ENCODE measurements around the gene PRKAA1.

PRKAA1 gene

DNA sequence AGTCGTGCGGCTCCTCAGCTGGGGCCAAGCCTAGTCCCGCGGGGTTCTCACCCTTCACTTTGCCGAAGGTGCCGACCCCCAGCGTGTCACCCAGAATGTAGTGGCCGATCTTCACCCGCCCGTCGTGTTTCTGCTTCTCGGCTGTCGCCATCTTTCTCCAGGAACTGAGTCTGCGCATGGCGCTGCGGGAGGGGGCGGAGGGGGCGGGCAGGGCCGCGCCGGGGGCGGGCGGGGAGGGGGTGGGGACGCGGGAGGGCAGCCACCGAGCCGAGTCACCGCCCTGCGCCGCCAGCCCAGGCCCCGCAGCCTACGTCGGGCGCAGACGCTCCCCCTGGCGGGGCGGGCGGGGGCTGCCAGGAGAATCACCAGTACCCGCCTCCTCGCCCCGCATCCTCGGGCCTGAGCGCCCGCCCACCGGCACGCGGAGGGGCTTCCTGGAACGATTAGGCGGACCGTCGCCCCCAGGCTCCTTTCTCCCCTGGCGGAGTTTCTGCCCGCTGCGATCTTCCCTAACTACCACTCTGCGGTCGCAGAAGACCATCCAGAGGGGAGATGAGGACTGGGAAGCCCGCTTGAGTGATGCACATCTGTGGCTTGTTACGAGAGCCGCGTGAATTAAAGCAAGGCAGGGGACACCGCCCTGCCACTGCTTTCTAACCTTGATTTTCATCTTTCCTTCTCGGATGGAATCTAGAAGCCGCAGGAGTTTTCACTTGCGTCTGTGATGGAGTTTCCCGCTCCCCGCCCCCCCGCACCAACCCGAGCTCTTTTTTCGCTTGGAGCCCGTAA is at the start of gene PRKAA1:
Gene PRKAA1, minus strand, starts transcription at position 363 of the 789 bp plus-strand sequence. Its CDS starts 185 bp downstream, at position 178.
- peak; percentile 95 for DNase-seq

- DNase-seq = no peak
Observed at GRCh38 chr5:40847525-40847924, 49.4 kb upstream of the PRKAA1 start.

- no peak for DNase-seq
Observed at GRCh38 chr5:40846371-40846770, 48.2 kb upstream of the PRKAA1 start.

- no peak for DNase-seq
Observed at GRCh38 chr5:40844565-40844964, 46.4 kb upstream of the PRKAA1 start.

- DNase-seq = no peak
Observed at GRCh38 chr5:40842351-40842750, 44.2 kb upstream of the PRKAA1 start.

GRCh38 chr5:40841068-40841805 is 43.1 kb upstream of the PRKAA1 start, which contains the start of gene CARD6:
Gene CARD6 (plus strand): TSS chr5:40841367. CDS start chr5:40841383, 16 bp downstream.
- no peak for DNase-seq

DNA sequence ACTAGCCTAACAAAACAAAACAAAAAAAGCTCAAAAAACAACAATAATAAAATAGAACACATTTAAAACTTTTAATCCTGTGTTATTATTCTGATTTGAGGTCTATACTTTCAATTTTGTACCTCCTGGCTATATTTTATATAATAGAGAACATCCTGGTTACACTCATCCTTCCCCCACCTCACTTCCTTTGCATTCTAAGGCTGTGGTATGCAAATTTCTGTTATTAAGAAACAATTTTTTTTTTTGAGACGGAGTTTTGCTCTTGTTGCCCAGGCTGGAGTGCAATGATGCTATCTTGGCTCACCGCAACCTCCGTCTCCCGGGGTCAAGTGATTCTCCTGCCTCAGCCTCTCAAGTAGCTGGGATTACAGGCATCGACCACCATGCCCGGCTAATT is 39.9 kb upstream of the PRKAA1 start:
- no peak for DNase-seq

DNA sequence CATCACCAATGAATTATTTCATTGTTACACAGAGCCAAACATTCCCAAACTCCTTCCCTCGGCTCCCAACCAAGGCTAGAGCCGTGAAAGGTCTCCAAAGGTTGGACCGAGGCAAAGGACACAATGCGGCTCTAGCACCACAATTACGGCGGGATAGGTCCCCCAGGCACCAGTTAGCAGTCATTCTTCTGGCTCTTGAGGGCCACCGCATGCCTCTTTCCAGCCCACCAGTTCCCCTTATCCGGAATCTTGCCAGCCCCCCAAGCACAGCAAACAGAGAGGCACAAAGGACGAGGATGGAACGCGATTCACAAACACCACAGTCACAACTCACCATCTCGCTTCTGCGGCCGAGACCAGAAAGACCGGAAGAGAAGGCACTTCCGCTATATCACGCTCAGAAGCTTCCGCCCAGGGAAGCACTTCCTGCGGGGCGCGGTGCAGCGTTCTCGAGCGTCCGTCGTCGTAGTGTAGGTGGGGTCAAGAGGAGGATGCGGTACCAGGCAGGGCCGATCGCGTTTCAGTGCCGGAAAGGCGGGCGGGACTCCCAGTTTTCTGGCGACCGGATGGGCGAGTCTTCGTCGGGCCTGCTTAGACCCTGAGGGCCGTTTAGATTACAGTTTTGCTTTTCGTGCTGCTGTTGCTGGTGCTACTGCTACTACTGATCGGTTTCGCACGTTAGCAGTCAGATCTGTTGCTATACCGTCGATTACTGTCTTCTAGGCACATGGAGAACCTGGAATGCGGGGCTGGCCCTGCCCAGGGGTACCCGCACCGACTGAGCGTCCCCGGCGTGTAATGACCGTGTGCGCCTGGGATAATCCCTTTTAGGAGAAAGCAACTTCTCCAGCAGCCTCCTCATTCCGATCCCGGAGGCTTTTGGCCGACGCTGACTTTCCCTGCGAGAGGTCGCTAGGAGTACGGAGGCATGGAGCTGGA is 36.9 kb upstream of the PRKAA1 start, which contains the start of gene RPL37:
Gene RPL37, minus strand, starts transcription at position 374 of the 939 bp plus-strand sequence. Its CDS starts 37 bp downstream, at position 337.
- DNase-seq = peak; percentile 97

GRCh38 chr5:40834391-40834848 is 36.2 kb upstream of the PRKAA1 start:
- DNase-seq = peak; percentile 36

- DNase-seq = no peak
Observed at GRCh38 chr5:40833712-40834229, 35.6 kb upstream of the PRKAA1 start.

- DNase-seq = no peak
Observed at GRCh38 chr5:40832345-40832744, 34.2 kb upstream of the PRKAA1 start.

DNA sequence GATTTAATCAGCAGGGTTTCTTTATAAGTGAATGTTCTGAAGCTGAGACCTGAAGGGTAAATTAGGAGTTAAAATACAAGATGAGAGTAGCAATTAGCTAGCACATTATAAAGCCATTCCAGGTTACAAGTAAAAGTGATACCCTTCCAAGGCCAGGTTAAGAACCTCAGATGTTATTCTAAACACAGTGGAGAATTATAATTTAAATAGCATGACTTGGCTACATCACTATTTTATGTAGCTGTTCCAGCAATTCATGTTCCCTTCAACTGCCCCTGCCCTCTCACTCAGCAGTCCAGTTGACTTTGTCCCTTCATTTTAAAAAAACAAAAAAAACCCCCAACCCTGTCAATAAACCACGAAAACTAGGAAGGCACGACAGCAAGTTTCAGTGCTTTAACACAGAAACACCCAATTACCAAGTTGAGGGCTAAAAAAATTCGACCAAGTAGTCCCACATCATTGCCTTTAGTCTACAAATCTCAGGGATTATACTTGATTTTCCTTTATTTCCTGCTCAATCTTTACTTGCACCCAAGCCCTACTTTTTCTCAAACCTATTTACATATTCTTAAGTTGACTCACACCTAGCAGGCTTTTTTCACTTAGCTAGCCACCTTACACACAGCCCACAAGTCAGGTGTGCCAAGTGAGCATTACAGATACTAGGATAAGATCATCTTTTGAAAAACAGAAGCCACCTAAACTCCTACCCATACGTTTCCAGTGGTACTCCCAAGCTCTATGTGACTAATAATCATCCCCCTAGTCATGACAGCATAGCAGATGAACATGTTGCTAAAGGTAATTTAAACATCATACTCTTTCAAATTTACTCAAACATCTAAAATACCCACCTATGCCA is 33.4 kb upstream of the PRKAA1 start:
- DNase-seq = no peak

DNA sequence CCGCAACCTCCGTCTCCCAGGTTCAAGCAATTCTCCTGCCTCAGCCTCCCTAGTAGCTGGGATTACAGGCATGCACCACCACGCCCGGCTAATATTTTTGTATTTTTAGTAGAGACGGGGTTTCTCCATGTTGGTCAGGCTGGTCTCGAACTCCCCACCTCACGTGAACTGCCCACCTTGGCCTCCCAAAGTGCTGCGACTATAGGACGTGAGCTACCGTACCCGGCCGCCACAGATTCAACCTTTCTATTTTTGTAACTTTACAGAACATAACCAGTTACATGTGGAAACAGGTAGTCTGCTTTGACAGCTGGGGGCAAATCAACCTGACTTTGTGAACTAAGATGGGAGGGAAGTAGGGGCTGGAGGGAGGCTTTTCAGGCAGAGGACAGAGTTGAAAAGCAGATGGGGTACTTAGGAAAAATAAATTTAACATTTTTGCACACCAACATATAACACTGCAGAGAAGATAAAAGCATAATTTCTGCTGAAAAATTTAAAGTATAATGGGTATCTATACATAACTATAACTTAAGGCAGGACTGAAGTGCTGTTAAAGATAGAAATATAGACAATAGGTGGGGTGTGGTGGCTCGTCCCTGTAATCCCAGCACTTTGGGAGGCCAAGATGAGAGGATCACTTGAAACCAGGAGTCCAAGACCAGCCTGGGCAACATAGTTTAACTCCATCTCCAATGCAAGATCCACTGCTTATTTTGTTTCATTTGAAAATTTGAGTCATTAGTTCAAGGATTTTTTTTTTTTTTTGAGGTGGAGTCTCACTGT is 31.8 kb upstream of the PRKAA1 start:
- DNase-seq = no peak

- no peak for DNase-seq
Observed at GRCh38 chr5:40828690-40829661, 30.8 kb upstream of the PRKAA1 start.

- DNase-seq = no peak
Observed at GRCh38 chr5:40828021-40828631, 30.0 kb upstream of the PRKAA1 start.

- DNase-seq = no peak
Observed at GRCh38 chr5:40827188-40827977, 29.2 kb upstream of the PRKAA1 start.

DNA sequence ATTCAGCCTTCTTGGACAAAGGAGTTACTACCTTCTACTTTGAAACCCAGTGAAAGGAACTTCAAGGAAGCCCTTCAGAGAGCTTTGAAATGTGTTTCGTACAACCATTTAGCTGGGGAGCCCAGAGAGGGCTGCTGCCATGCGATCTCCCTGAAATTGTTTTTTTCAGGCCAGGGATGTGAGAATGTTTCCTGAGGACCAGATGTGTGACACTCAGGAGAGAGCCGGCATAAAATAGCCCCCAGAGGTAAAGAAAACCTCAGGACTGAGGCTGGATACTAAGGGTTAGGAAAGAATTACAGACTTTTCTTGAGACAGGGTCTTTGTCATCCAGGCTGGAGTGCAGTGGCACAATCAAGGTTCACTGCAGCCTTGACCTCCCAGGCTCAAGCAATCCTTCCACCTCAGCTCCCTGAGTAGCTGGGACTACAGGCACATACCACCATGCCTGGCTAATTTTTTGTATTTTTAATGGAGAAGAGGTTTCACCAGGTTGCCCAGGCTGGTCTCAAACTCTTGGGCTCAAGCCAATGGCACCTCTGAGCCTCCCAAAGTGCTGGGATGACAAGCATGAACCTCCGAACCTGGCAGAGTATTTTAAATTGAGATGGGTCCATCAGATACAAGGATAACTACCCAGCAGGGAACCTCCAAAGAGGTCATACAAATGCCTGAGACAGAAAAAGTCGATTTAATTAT is 28.5 kb upstream of the PRKAA1 start:
- no peak for DNase-seq
